ENCODE results near the gene HTR6. TPM values are rescaled to one million over a fixed set of nuclear protein-coding genes. Genes with fewer than 3 reads are reported as not detected.
A peak's percentile ranks its signal among the peaks of the same experiment; 100 is the strongest.

HTR6 gene
- total and polyA plus RNA-seq, 2 experiments from 2014 or later = not detected

- TF ChIP-seq CTCF (IDR thresholded peaks at IDR 0.05; ENCODE audit: low read depth, low read length) = no peak
- peak in 1 of 2 donors; percentile 3 for DNase-seq (ENCODE audit: low read depth in 1 of 2, low spot score in 1 of 2)
- Histone ChIP-seq H3K9me3 (ENCODE audit: low read depth) (no peaks in the 10 kb centered on the region), H3K36me3 (no peaks in the 10 kb centered on the region), H3K27ac (no peak overlapping the region), H3K27me3 (no peaks in the 10 kb centered on the region), H3K4me3 (no peak overlapping the region), H3K4me1 (ENCODE audit: low read depth) (no peaks in the 10 kb centered on the region)
Measured at GRCh38 chr1:19708567-19709110, 44.0 kb downstream of the HTR6 start.

- Histone ChIP-seq H3K36me3 (no peaks in the 10 kb centered on the region), H3K9me3 (ENCODE audit: low read depth) (no peaks in the 10 kb centered on the region), H3K27ac (no peak overlapping the region), H3K27me3 (no peaks in the 10 kb centered on the region), H3K4me1 (ENCODE audit: low read depth) (no peaks in the 10 kb centered on the region), H3K4me3 (no peak overlapping the region)
- no peak for TF ChIP-seq CTCF (IDR thresholded peaks at IDR 0.05; ENCODE audit: low read depth, low read length)
- DNase-seq (ENCODE audit: low read depth in 1 of 2, low spot score in 1 of 2) = no peak
Measured at GRCh38 chr1:19709260-19709793, 44.7 kb downstream of the HTR6 start.

GRCh38 chr1:19710825-19711611, 46.3 kb downstream of the HTR6 start:
- H3K4me3 ChIP-seq = no peak overlapping the region
- no peak overlapping the region for H3K27ac ChIP-seq
- H3K27me3 ChIP-seq = no peaks in the 10 kb centered on the region
- DNase-seq (ENCODE audit: low read depth in 1 of 2, low spot score in 1 of 2) = peak in 1 of 2 donors; percentile 8
- no peak for TF ChIP-seq CTCF (IDR thresholded peaks at IDR 0.05; ENCODE audit: low read depth, low read length)
- no peaks in the 10 kb centered on the region for H3K9me3 ChIP-seq (ENCODE audit: low read depth)
- H3K36me3 ChIP-seq = no peaks in the 10 kb centered on the region
- H3K4me1 ChIP-seq (ENCODE audit: low read depth) = no peaks in the 10 kb centered on the region

- H3K4me3 ChIP-seq = no peak overlapping the region
Measured at GRCh38 chr1:19712928-19713327, 48.3 kb downstream of the HTR6 start.

More at GRCh38 chr1:19712928-19713327, 48.3 kb downstream of the HTR6 start:
- Histone ChIP-seq H3K36me3 (no peaks in the 10 kb centered on the region), H3K27ac (no peak overlapping the region), H3K9me3 (ENCODE audit: low read depth) (no peaks in the 10 kb centered on the region), H3K4me1 (ENCODE audit: low read depth) (no peaks in the 10 kb centered on the region), H3K27me3 (no peaks in the 10 kb centered on the region)
- DNase-seq (ENCODE audit: low read depth in 1 of 2, low spot score in 1 of 2) = no peak
- no peak for TF ChIP-seq CTCF (IDR thresholded peaks at IDR 0.05; ENCODE audit: low read depth, low read length)
